ENCODE results near the gene PAX9.
"Not testable (repeated sequence)": the region's sequence is repeated elsewhere in the genome, so short reads cannot be mapped to it uniquely, and the experiment has no call there.

The PAX9 gene

GRCh38 chr14:36683083-36683724 is 21.5 kb downstream of the PAX9 start:
- DNase-seq (ENCODE audit: extremely low spot score) = no peak
- CTCF ChIA-PET = no interaction called here
- POLR2A ChIA-PET = no interaction called here
- no peak for TF ChIP-seq CTCF (IDR thresholded peaks at IDR 0.05; ENCODE audit: control extremely low read depth, extremely low read depth, low read depth, missing control alignments)

- POLR2A ChIA-PET = no interaction called here
These were observed 23.3 kb downstream of the PAX9 start for GRCh38 chr14:36684946-36685345.

DNA sequence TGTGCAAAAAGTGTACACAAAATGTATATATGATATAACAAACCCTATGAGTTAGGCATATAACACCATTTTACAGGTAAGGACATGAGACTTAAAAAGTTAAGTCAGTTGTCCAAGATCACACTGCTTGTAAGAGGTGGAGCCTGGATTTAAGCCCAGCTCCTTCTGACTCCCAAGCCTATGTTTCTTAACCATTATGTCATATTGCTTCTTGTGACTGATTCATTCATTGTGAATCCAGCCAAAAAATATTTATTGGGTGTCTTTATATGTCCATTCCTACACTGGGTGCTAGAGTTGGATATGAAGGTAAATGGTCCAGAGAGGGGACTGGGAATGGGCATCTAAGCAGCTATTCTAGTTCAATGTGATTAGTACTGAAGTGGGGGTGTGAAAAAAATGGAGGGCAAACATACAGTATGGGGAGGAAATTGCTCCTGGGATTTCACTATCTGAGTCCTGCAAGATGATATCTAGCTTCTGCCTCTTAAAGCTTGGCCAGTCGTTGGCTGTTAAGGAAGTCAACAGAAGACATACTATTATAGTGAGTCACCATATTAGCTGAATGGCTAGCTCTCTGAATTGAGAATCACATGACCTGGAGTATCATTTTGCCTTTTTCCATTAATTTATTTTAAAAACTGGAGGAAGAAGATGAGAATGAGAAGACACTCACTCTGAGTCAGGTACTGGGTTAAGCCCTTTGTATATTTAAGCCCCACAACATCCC is 28.8 kb downstream of the PAX9 start:
- ChIA-PET CTCF (interaction anchor here (1.1 to 2.8 kb wide), 2 partner anchors 10 to 23 kb away, joined by 3 to 10 read pairs; no protein-coding TSS in a partner anchor), POLR2A (no interaction called here)
- no peak for TF ChIP-seq CTCF (IDR thresholded peaks at IDR 0.05; ENCODE audit: control extremely low read depth, extremely low read depth, low read depth, missing control alignments)
- DNase-seq (ENCODE audit: extremely low spot score) = no peak

More at GRCh38 chr14:36684946-36685345, 23.3 kb downstream of the PAX9 start:
- no peak for DNase-seq (ENCODE audit: extremely low spot score)
- CTCF ChIA-PET = no interaction called here
- TF ChIP-seq CTCF (IDR thresholded peaks at IDR 0.05; ENCODE audit: control extremely low read depth, extremely low read depth, low read depth, missing control alignments) = no peak

GRCh38 chr14:36699420-36699819 is 37.8 kb downstream of the PAX9 start:
- DNase-seq (ENCODE audit: extremely low spot score); POLR2A ChIA-PET: not testable (repeated sequence)
- CTCF ChIA-PET = interaction anchor here (2.8 kb wide), 1 partner anchor 9 kb away, joined by 10 read pairs; no protein-coding TSS in a partner anchor

DNA sequence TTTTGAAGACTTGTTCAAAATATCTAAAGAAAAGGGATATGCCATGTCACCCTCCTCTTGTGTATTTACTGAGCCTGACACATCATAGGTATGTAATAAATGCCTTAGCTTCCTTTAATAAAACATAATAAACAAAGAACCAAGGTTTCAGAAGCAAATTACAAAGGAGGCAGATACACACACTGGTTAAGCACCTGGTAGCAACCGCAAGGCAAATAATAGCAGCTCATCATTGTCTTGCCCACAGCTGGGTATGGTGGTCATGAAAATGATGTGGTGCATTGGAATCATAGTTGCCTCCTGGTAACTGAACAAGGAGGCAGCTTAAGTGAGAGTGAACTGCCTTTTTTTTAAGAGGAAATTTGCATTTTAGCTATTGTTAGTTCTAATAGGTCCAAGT is 39.0 kb downstream of the PAX9 start:
- no peak for TF ChIP-seq CTCF (IDR thresholded peaks at IDR 0.05; ENCODE audit: control extremely low read depth, extremely low read depth, low read depth, missing control alignments)
- ChIA-PET CTCF (interaction anchor here (2.8 kb wide), 1 partner anchor 10 kb away, joined by 10 read pairs; no protein-coding TSS in a partner anchor), POLR2A (no interaction called here)
- no peak for DNase-seq (ENCODE audit: extremely low spot score)

DNA sequence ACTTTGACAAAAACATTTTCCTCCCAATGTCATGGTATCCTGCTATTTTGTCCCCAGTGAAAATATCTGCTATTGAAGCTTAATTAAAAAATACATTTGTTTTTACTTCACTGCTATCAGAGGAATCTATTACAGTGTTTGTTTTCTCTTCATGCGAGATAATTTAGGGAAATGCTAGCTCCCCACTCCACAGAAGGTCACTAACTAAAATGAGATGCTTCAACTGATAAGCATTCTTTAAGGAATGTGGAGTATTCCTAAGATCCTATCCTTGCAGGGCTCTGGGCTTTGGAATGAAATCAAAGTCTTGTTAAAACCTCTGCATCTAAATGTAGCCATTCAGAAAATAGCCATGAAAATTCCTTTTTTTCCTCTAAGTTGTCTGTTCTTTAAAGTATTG is 39.5 kb downstream of the PAX9 start:
- TF ChIP-seq CTCF (IDR thresholded peaks at IDR 0.05; ENCODE audit: control extremely low read depth, extremely low read depth, low read depth, missing control alignments) = no peak
- CTCF ChIA-PET = interaction anchor here (1.0 to 2.8 kb wide), 2 partner anchors 10 to 13 kb away, joined by 3 to 10 read pairs; no protein-coding TSS in a partner anchor
- DNase-seq (ENCODE audit: extremely low spot score) = no peak
- POLR2A ChIA-PET = no interaction called here

- no peak for TF ChIP-seq CTCF (IDR thresholded peaks at IDR 0.05; ENCODE audit: control extremely low read depth, extremely low read depth, low read depth, missing control alignments)
- no peak for DNase-seq (ENCODE audit: extremely low spot score)
- ChIA-PET CTCF (interaction anchor here (0.9 kb wide), 1 partner anchor 172 kb away, joined by 3 read pairs; no protein-coding TSS in a partner anchor), POLR2A (no interaction called here)
These were observed 40.8 kb downstream of the PAX9 start for GRCh38 chr14:36702474-36702873.
